HepG2 (cell line): ENCODE results near the gene EIF4E. TPM values are rescaled to one million over a fixed set of nuclear protein-coding genes. Genes with fewer than 3 reads are reported as not detected.

ENCODE experiments used
- NRL ChIP-seq: sonication (generic); formaldehyde crosslinking; IDR thresholded peaks from 2 replicates; pipeline ENCODE4 v1.5.0; 2020; ENCODE audit warnings: missing genetic modification reagents, mild to moderate bottlenecking, moderate library complexity, borderline replicate concordance
- SMAD1 ChIP-seq: sonication (generic); formaldehyde crosslinking; IDR thresholded peaks from 2 replicates; pipeline ENCODE4 v1.4.0; 2020; ENCODE audit warnings: missing genetic modification reagents, low read depth, mild to moderate bottlenecking, borderline replicate concordance
- SP4 ChIP-seq: sonication (generic); formaldehyde crosslinking; IDR thresholded peaks from 2 replicates; pipeline ENCODE4 v1.8.1; 2023; ENCODE audit warnings: mild to moderate bottlenecking, missing genetic modification reagents
- SRSF9 ChIP-seq: fragments of 200-400 bp; formaldehyde crosslinking; IDR thresholded peaks from 2 replicates; pipeline ENCODE4 v1.6.1; 2018; ENCODE audit warnings: borderline replicate concordance, mild to moderate bottlenecking, low read depth, low read length; ENCODE audit not compliant: insufficient read depth, poor library complexity, severe bottlenecking
- ZNF781 ChIP-seq: sonication (generic); formaldehyde crosslinking; IDR thresholded peaks from 2 replicates; pipeline ENCODE4 v1.5.1; 2020; ENCODE audit warnings: borderline replicate concordance, mild to moderate bottlenecking, missing genetic modification reagents; ENCODE audit errors: not compliant biosample characterization
- polyA plus RNA-seq, 8 experiments: library from polyadenylated mRNA; depleted of rRNA in 3 of 8; stranded (reverse) in 7 of 8; unstranded in 1 of 8; fragments of >200 nt; fragmentation: Illumina TruSeq in 4 of 8; extraction: Trizol in 4 of 8; gene quantifications; 2 replicates each; pipeline versions ENCODE4 v1.2.1 to v1.2.3, GENCODE V29; 2011 to 2016; ENCODE audit warnings: low read depth in 4 of 8, missing spikeins in 1 of 8, mixed read lengths in 1 of 8; ENCODE audit not compliant: insufficient read depth in 1 of 8
- total RNA-seq, 5 experiments: library from RNA; depleted of rRNA; stranded (reverse); fragments of >200 nt; fragmentation: Illumina TruSeq; extraction: Trizol; gene quantifications; 2 replicates each; pipeline ENCODE4 v1.2.3, GENCODE V29; 2016; ENCODE audit warnings: low read depth in 1 of 5
- TF ChIP-seq, protein P1 (sequence below): sonication (generic); formaldehyde crosslinking; IDR thresholded peaks from 2 replicates; pipeline ENCODE4 v1.5.1; 2020; ENCODE audit warnings: mild to moderate bottlenecking, missing genetic modification reagents
- TF ChIP-seq, protein P2 (sequence below): sonication (generic); formaldehyde crosslinking; IDR thresholded peaks from 2 replicates; pipeline ENCODE4 v1.4.0; 2020; ENCODE audit warnings: mild to moderate bottlenecking, missing genetic modification reagents, borderline replicate concordance
- TF ChIP-seq, protein P3 (sequence below): sonication (generic); formaldehyde crosslinking; IDR thresholded peaks from 2 replicates; pipeline ENCODE4 v1.5.1; 2020; ENCODE audit warnings: missing genetic modification reagents, mild to moderate bottlenecking, borderline replicate concordance
- TF ChIP-seq, protein P4 (sequence below): sonication (generic); formaldehyde crosslinking; IDR thresholded peaks from 2 replicates; pipeline ENCODE4 v1.4.0; 2020; ENCODE audit warnings: missing genetic modification reagents

The EIF4E gene
- total and polyA plus RNA-seq, 2 of the 13 experiments (the other 11 are each of a cell fraction or from before 2014, with no cell fraction given): 50.8 to 194 TPM

DNA sequence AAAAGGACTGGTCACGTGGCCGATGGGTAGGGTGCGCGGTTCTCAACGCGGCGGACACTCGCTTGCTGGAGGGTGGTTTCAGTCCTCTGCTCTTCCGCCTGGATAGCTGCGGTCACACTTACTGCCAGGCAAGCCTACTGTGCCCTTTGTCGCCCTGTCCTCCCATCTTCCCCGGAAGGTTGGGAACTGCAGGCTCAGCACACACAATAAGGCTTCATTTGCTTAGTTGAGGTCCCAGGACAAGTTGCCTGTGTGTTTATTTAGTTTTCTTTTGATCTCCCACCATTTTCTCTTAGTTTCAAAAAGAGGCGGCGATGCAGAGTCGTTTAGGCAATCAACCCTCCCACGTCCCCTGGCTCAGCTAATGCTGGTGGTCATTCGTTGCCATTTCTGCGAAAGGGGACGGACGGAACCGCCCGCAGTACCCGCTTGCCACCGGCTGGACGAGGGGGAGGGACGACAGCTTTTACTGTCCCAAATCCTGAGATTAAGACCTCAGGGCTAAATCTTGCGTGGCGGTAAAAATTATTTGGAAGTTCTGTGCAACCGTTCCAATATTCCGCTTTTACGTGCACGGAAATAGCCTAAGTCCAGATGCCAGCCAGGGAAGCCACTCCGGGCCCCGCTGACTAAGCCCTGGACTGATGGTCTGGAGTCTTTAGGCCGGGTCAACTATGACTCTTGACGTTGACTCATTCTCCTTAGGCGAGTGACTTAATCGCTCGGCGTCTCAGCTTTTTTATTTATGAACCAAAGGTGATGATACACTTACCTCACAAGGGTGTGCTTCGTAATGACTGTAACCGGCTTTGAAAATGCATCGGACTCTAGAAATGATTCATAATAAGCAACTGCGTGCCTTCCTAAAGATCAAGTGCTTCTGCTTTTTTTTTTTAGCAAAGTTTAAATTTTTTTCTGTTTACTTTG, 671 bp upstream of the EIF4E start (continued):
- TF ChIP-seq, protein P1, sequence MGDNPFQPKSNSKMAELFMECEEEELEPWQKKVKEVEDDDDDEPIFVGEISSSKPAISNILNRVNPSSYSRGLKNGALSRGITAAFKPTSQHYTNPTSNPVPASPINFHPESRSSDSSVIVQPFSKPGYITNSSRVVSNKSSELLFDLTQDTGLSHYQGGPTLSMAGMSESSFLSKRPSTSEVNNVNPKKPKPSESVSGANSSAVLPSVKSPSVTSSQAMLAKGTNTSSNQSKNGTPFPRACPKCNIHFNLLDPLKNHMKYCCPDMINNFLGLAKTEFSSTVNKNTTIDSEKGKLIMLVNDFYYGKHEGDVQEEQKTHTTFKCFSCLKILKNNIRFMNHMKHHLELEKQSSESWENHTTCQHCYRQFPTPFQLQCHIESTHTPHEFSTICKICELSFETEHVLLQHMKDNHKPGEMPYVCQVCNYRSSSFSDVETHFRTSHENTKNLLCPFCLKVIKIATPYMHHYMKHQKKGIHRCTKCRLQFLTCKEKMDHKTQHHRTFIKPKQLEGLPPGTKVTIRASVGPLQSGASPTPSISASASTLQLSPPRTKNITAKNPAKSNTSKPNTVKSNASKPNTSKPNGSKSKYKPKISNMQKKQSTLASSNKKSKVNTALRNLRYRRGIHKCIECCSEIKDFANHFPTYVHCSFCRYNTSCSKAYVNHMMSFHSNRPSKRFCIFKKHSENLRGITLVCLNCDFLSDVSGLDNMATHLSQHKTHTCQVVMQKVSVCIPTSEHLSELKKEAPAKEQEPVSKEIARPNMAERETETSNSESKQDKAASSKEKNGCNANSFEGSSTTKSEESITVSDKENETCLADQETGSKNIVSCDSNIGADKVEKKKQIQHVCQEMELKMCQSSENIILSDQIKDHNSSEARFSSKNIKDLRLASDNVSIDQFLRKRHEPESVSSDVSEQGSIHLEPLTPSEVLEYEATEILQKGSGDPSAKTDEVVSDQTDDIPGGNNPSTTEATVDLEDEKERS (CRISPR knock-in tag): 0 out of 2 replicates have a peak, but pooled peaks have one; percentile 28
- TF ChIP-seq NRL: no peak
- TF ChIP-seq, protein P2, sequence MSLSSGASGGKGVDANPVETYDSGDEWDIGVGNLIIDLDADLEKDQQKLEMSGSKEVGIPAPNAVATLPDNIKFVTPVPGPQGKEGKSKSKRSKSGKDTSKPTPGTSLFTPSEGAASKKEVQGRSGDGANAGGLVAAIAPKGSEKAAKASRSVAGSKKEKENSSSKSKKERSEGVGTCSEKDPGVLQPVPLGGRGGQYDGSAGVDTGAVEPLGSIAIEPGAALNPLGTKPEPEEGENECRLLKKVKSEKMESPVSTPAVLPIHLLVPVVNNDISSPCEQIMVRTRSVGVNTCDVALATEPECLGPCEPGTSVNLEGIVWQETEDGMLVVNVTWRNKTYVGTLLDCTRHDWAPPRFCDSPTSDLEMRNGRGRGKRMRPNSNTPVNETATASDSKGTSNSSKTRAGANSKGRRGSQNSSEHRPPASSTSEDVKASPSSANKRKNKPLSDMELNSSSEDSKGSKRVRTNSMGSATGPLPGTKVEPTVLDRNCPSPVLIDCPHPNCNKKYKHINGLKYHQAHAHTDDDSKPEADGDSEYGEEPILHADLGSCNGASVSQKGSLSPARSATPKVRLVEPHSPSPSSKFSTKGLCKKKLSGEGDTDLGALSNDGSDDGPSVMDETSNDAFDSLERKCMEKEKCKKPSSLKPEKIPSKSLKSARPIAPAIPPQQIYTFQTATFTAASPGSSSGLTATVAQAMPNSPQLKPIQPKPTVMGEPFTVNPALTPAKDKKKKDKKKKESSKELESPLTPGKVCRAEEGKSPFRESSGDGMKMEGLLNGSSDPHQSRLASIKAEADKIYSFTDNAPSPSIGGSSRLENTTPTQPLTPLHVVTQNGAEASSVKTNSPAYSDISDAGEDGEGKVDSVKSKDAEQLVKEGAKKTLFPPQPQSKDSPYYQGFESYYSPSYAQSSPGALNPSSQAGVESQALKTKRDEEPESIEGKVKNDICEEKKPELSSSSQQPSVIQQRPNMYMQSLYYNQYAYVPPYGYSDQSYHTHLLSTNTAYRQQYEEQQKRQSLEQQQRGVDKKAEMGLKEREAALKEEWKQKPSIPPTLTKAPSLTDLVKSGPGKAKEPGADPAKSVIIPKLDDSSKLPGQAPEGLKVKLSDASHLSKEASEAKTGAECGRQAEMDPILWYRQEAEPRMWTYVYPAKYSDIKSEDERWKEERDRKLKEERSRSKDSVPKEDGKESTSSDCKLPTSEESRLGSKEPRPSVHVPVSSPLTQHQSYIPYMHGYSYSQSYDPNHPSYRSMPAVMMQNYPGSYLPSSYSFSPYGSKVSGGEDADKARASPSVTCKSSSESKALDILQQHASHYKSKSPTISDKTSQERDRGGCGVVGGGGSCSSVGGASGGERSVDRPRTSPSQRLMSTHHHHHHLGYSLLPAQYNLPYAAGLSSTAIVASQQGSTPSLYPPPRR (CRISPR knock-in tag): 0 out of 2 replicates have a peak, but pooled peaks have one; percentile 25
- TF ChIP-seq SMAD1 (CRISPR knock-in tag): no peak
- no peak for TF ChIP-seq SRSF9
- TF ChIP-seq, protein P3, sequence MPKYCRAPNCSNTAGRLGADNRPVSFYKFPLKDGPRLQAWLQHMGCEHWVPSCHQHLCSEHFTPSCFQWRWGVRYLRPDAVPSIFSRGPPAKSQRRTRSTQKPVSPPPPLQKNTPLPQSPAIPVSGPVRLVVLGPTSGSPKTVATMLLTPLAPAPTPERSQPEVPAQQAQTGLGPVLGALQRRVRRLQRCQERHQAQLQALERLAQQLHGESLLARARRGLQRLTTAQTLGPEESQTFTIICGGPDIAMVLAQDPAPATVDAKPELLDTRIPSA (CRISPR knock-in tag): no peak
- TF ChIP-seq SP4: 0 out of 2 replicates have a peak, but pooled peaks have one; percentile 21
- peak; percentile 73 for TF ChIP-seq ZNF781 (CRISPR knock-in tag)
- TF ChIP-seq, protein P4, sequence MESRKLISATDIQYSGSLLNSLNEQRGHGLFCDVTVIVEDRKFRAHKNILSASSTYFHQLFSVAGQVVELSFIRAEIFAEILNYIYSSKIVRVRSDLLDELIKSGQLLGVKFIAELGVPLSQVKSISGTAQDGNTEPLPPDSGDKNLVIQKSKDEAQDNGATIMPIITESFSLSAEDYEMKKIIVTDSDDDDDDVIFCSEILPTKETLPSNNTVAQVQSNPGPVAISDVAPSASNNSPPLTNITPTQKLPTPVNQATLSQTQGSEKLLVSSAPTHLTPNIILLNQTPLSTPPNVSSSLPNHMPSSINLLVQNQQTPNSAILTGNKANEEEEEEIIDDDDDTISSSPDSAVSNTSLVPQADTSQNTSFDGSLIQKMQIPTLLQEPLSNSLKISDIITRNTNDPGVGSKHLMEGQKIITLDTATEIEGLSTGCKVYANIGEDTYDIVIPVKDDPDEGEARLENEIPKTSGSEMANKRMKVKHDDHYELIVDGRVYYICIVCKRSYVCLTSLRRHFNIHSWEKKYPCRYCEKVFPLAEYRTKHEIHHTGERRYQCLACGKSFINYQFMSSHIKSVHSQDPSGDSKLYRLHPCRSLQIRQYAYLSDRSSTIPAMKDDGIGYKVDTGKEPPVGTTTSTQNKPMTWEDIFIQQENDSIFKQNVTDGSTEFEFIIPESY (CRISPR knock-in tag): no peak
